Measurements from ENCODE around the gene NUCKS1. TPM values are rescaled to one million over a fixed set of nuclear protein-coding genes. Genes with fewer than 3 reads are reported as not detected.

Gene NUCKS1
- total RNA-seq, 1 experiment from 2014 or later, result 101 TPM

GRCh38 chr1:205714906-205715246 lies 35.1 kb downstream of the NUCKS1 start:
- no TSS peak for BruUV-seq (replicated peaks)
- ChIA-PET CTCF (interaction anchor here (1.3 kb wide), 1 partner anchor 42 kb away, joined by 3 read pairs; no protein-coding TSS in a partner anchor), POLR2A (ENCODE audit: unreplicated experiment) (no interaction called here)
- Histone ChIP-seq H3K79me2 (ENCODE audit: low read length) (no peaks in the 10 kb centered on the region), H3K9ac (ENCODE audit: low read length) (no peak overlapping the region), H3K36me3 (ENCODE audit: low read depth, low read length) (peaks cover 50% of the 10 kb centered on the region), H4K20me1 (ENCODE audit: low read length) (no peaks in the 10 kb centered on the region), H3K4me3 (ENCODE audit: low read length) (no peak overlapping the region), H3K27ac (ENCODE audit: low read length) (no peak overlapping the region), H3K27me3 (ENCODE audit: low read length) (no peaks in the 10 kb centered on the region), H3K9me3 (ENCODE audit: low read length) (no peaks in the 10 kb centered on the region), H3K4me1 (ENCODE audit: insufficient read depth, low read length) (peaks cover 9% of the 10 kb centered on the region; the same call in 1 of the 2 replicates), H2AFZ (ENCODE audit: low read length) (no peak overlapping the region), H3K9me2 (replicated peaks; ENCODE audit: low read length) (no peaks in the 10 kb centered on the region), H3F3A (ENCODE audit: low read length, unreplicated experiment) (no peaks in the 10 kb centered on the region), H3K4me2 (ENCODE audit: low read length) (no peak overlapping the region)
- ATAC-seq (no peak), DNase-seq (no peak)
- no peak for TF ChIP-seq EZH2 (IDR thresholded peaks at IDR 0.05; ENCODE audit: low read length, unreplicated experiment)
- TF ChIP-seq EZH2phosphoT487 (IDR thresholded peaks at IDR 0.05; ENCODE audit: borderline replicate concordance, low read length), result no peak
- TF ChIP-seq CTCF (conservative IDR thresholded peaks at IDR 0.05; ENCODE audit: low read depth, low read length), result no peak
- intact Hi-C loops (cut with micrococcal nuclease), result loop anchor here (5.0 kb wide), 1 partner anchor 32 kb away; no protein-coding TSS in a partner anchor

- Histone ChIP-seq H3K4me2 (ENCODE audit: low read length) (no peak overlapping the region), H3K4me1 (ENCODE audit: insufficient read depth, low read length) (peaks cover 9% of the 10 kb centered on the region; the same call in 1 of the 2 replicates), H3K9ac (ENCODE audit: low read length) (no peak overlapping the region), H3K4me3 (ENCODE audit: low read length) (no peak overlapping the region), H4K20me1 (ENCODE audit: low read length) (no peaks in the 10 kb centered on the region), H3K9me3 (ENCODE audit: low read length) (no peaks in the 10 kb centered on the region), H3K9me2 (replicated peaks; ENCODE audit: low read length) (no peaks in the 10 kb centered on the region), H3K79me2 (ENCODE audit: low read length) (no peaks in the 10 kb centered on the region), H3K27ac (ENCODE audit: low read length) (no peak overlapping the region), H2AFZ (ENCODE audit: low read length) (no peak overlapping the region), H3K27me3 (ENCODE audit: low read length) (no peaks in the 10 kb centered on the region), H3K36me3 (ENCODE audit: low read depth, low read length) (peaks cover 45% of the 10 kb centered on the region), H3F3A (ENCODE audit: low read length, unreplicated experiment) (no peaks in the 10 kb centered on the region)
- ATAC-seq (peak; percentile 36), DNase-seq (peak; percentile 61)
- intact Hi-C loops (cut with micrococcal nuclease), result loop anchor here (5.0 kb wide), 1 partner anchor 33 kb away; no protein-coding TSS in a partner anchor
- ChIA-PET CTCF (interaction anchor here (1.3 kb wide), 1 partner anchor 42 kb away, joined by 3 read pairs; no protein-coding TSS in a partner anchor), POLR2A (ENCODE audit: unreplicated experiment) (no interaction called here)
- no TSS peak for BruUV-seq (replicated peaks)
- TF ChIP-seq EZH2phosphoT487 (IDR thresholded peaks at IDR 0.05; ENCODE audit: borderline replicate concordance, low read length) (no peak), EZH2 (IDR thresholded peaks at IDR 0.05; ENCODE audit: low read length, unreplicated experiment) (no peak), CTCF (conservative IDR thresholded peaks at IDR 0.05; ENCODE audit: low read depth, low read length) (no peak)
These were observed 35.6 kb downstream of the NUCKS1 start for GRCh38 chr1:205714190-205714905.

Measured in PC-3 (cell line).